IPS-20b (cell line): ENCODE results near the gene KRT33A.

Experiments used
- H3K27ac ChIP-seq: one replicate; pipeline ENCODE4 v1.5.1; 2013; ENCODE audit warnings: low read length
- H3K27me3 ChIP-seq: 2 replicates; pipeline ENCODE4 v1.6.1; 2013; ENCODE audit warnings: mild to moderate bottlenecking, low read length, inconsistent platforms; ENCODE audit not compliant: insufficient read depth
- H3K36me3 ChIP-seq: 2 replicates; pipeline ENCODE4 v1.6.1; 2013; ENCODE audit warnings: low read depth, mild to moderate bottlenecking, inconsistent platforms, low read length, moderate library complexity; ENCODE audit not compliant: insufficient read depth
- H3K4me1 ChIP-seq: 2 replicates; pipeline ENCODE4 v1.6.1; 2013; ENCODE audit warnings: mild to moderate bottlenecking, control low read depth, inconsistent platforms, low read length, moderate library complexity; ENCODE audit not compliant: insufficient read depth
- H3K4me3 ChIP-seq: 2 replicates; pipeline ENCODE4 v1.5.1; 2013; ENCODE audit warnings: mild to moderate bottlenecking, low read length, inconsistent platforms
- H3K9ac ChIP-seq: 2 replicates; pipeline ENCODE4 v1.6.1; 2013; ENCODE audit warnings: low read depth, mild to moderate bottlenecking, inconsistent platforms, low read length, moderate library complexity
- H3K9me3 ChIP-seq: 2 replicates; pipeline ENCODE4 v1.6.1; 2013; ENCODE audit warnings: mild to moderate bottlenecking, low read depth, low read length, inconsistent platforms; ENCODE audit not compliant: insufficient read depth

Gene KRT33A

DNA sequence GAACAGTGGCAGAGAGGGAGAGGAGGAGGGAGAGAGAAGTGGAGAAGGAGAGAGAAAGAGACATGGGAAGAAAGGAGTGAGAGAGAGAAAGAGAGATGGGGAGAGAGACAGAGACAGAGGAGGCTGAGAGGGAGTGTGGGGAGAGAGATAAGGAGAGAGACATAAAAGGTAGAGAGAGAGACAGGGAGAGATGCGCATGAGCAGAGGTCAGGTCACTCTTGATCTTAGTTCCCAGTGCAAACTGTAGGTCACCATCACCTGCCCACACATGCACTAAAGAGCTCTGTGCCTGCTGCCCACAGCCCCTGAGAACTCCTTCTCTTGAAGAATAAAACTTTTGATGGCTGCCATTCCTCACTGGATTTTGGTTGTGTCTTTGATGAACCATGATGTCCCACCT is 14.9 kb downstream of the KRT33A start:
- Histone ChIP-seq H3K4me1 (no peaks in the 10 kb centered on the region), H3K9ac (no peak overlapping the region), H3K9me3 (no peaks in the 10 kb centered on the region), H3K27ac (no peak overlapping the region), H3K4me3 (no peak overlapping the region), H3K36me3 (no peaks in the 10 kb centered on the region), H3K27me3 (no peaks in the 10 kb centered on the region)

DNA sequence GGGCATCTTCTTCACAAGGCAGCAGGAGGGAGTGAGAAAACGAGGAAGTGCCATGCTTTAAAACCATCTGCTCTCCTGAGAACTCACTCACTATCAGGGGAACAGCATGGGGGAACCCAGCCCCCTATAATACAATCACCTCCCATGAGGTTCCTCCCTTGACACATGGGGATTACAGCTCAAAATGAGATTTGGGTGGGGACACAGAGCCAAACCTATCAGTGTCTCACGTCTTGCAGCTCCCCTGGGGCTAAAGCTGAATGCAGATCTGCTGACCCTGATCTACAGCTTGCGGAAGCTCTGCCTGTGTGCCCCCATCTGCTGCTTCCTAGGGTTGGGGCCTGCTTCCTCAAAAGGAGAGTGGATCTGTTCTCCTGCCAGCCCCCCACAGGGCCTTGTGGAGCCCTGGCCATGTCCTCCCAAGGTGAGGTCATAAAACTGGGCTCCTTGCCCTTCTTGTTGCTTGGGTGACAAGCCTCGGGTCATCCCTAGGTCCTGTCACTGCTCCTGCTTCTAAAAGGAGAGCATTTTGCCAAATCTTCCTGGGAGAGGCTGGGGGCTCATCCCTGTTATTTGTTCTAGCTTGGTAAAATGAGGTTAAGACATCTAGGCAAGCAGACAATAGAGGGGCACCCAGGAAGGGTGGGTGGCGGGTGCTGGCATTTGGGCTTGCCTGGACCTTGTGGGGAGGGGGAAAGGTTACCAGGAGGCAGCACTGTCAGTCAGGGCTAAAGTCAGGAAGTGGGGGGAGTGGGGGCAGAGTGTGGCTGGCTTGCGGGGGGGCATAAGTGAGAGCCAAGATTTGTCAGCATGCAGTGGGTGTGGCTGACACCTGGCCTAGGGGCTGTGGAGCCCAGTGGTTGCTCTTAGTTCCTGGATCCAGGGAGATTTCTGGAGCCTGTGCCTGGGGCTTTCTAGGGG is 16.0 kb downstream of the KRT33A start:
- H3K9me3 ChIP-seq = no peaks in the 10 kb centered on the region
- no peak overlapping the region for H3K27ac ChIP-seq
- no peaks in the 10 kb centered on the region for H3K27me3 ChIP-seq
- H3K4me1 ChIP-seq = no peaks in the 10 kb centered on the region
- no peak overlapping the region for H3K9ac ChIP-seq
- H3K4me3 ChIP-seq = no peak overlapping the region
- no peaks in the 10 kb centered on the region for H3K36me3 ChIP-seq

DNA sequence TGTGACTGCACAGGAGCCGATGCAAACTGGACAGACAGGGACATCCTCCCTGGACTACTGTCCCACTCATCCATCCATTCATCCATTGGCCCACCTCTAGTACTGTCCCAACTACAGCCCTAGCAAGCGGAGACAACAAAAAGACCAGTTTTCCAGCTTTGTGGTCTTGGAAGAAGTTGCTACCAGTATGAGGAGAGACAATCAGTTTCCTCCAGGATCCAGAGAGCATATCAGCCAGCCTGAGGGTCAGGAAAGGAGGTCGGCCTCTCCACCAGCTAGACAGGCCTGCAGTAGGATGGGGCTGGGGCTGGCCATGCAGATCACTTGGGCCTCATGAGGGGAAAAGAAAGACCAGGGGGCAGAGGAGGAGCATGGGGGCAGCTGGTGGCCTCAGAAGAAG is 16.8 kb downstream of the KRT33A start:
- Histone ChIP-seq H3K27me3 (no peaks in the 10 kb centered on the region), H3K9ac (no peak overlapping the region), H3K36me3 (no peaks in the 10 kb centered on the region), H3K27ac (no peak overlapping the region), H3K4me1 (no peaks in the 10 kb centered on the region), H3K9me3 (no peaks in the 10 kb centered on the region), H3K4me3 (no peak overlapping the region)

DNA sequence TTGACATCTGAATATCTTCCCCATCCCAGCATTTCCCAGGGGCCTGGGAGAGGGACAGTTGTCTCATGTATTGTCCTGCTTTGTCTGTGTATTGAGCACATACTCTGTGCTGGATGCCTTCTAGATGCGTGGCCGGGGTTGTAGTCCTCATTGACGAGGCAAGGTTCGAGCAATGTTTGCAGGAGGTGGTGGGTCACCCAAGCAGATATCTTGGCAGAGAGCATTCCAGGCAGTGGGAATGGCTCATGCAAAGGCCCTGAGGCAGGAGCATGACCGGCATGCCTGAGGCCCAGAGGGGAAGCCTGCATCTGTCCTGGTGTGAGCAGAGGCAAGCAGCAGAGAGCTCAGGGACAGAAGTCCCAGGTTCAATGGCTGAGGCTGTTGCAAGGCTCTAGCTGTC is 17.5 kb downstream of the KRT33A start:
- H3K36me3 ChIP-seq = no peaks in the 10 kb centered on the region
- H3K9ac ChIP-seq = no peak overlapping the region
- no peak overlapping the region for H3K27ac ChIP-seq
- H3K4me1 ChIP-seq = no peaks in the 10 kb centered on the region
- no peak overlapping the region for H3K4me3 ChIP-seq
- no peaks in the 10 kb centered on the region for H3K9me3 ChIP-seq
- H3K27me3 ChIP-seq = no peaks in the 10 kb centered on the region

DNA sequence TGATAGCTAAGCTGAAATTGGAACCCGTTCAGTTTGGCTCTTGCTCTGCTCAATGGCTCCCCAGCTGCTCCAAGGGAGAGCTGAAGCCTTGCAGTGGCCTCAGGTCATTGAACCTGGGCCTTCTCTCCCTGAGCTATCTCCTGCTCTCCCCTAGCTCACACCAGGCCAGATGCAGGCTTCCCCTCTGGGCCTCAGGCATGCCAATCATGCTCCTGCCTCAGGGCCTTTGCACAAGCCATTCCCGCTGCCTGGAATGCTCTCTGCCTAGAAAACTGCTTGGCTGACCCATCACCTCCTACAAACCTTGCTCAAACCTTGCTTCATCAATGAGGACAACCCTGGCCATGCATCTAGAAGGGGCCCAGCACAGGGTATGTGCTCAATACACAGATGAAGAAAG is 18.4 kb downstream of the KRT33A start:
- Histone ChIP-seq H3K27me3 (no peaks in the 10 kb centered on the region), H3K4me1 (no peaks in the 10 kb centered on the region), H3K9ac (no peak overlapping the region), H3K27ac (no peak overlapping the region), H3K4me3 (no peak overlapping the region), H3K36me3 (no peaks in the 10 kb centered on the region), H3K9me3 (no peaks in the 10 kb centered on the region)

DNA sequence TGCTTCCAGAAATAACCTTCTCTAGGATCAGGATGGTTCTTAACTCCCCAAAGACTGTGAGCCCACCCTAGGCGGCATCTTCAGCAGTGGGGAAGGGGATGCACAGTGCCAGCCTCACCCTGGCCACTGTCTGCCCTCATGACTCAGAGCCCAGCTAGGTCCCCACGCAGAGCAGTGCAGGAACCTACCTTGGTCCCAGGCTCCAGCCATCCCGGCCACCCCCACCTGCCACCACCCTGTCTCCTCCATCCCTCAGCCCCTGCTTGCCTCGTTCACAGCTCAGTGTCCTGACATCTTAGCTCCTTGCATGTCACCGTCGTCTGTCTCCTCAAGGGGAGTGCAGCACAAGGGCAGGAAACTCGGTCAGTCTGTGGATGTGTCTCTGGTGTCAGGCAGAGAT is 19.0 kb downstream of the KRT33A start:
- Histone ChIP-seq H3K4me3 (no peak overlapping the region), H3K9me3 (no peaks in the 10 kb centered on the region), H3K27ac (no peak overlapping the region), H3K27me3 (no peaks in the 10 kb centered on the region), H3K4me1 (no peaks in the 10 kb centered on the region), H3K36me3 (no peaks in the 10 kb centered on the region), H3K9ac (no peak overlapping the region)

DNA sequence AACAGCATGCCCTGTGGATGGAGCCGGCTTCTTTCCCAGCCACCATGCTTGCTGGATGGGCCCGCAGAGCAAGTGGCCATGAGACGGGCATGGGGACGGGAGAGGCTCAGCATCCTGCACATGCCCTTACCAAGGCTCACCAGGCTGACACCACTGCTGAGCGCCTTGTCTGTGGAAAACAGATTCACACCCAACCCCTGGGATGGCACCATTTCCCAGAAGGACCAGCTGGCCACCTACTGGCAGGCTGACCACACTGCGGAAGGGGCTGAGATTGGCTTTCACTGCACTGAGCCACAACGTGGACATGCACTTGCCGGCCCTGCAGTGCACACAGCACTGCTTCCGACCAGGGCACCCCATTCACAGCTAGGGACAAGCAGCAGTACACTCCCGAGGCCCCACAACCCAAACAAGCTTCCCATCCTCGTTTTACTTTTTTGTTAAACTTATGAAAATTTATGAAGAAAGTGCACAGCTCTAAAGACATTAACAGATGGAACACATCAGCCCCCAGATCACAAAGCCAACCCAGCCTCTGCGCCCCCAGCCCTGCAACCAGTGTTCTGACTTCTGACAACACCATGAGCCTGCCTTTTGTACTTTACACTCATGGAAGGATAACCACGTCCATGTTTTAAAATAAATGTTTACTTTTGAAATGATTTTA is 21.2 kb downstream of the KRT33A start:
- no peak overlapping the region for H3K9ac ChIP-seq
- H3K9me3 ChIP-seq = no peaks in the 10 kb centered on the region
- no peak overlapping the region for H3K4me3 ChIP-seq
- no peak overlapping the region for H3K27ac ChIP-seq
- no peaks in the 10 kb centered on the region for H3K36me3 ChIP-seq
- H3K27me3 ChIP-seq = no peaks in the 10 kb centered on the region
- no peaks in the 10 kb centered on the region for H3K4me1 ChIP-seq

DNA sequence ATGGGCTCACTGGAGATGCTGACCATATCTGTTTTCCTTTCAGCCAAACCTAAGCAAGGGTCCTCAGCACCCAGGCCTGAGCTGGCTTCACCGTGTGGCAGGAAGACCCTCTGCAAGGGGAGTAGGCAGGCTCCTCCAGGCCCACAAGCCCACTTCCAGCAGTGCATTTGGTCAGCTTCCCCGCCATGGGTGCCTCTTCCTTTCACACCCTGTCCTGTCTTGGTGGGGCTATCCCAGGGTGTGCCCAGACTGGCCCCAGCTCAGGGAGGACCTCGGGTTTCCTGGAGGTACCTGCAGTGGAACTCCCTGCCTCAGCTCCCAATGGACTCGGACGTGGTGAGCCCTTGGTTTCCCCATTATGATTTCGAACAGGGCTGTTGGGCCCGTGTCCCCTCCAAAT is 22.4 kb downstream of the KRT33A start:
- Histone ChIP-seq H3K27me3 (no peaks in the 10 kb centered on the region), H3K4me1 (no peaks in the 10 kb centered on the region), H3K9ac (no peak overlapping the region), H3K36me3 (no peaks in the 10 kb centered on the region), H3K9me3 (no peaks in the 10 kb centered on the region), H3K4me3 (no peak overlapping the region), H3K27ac (no peak overlapping the region)

DNA sequence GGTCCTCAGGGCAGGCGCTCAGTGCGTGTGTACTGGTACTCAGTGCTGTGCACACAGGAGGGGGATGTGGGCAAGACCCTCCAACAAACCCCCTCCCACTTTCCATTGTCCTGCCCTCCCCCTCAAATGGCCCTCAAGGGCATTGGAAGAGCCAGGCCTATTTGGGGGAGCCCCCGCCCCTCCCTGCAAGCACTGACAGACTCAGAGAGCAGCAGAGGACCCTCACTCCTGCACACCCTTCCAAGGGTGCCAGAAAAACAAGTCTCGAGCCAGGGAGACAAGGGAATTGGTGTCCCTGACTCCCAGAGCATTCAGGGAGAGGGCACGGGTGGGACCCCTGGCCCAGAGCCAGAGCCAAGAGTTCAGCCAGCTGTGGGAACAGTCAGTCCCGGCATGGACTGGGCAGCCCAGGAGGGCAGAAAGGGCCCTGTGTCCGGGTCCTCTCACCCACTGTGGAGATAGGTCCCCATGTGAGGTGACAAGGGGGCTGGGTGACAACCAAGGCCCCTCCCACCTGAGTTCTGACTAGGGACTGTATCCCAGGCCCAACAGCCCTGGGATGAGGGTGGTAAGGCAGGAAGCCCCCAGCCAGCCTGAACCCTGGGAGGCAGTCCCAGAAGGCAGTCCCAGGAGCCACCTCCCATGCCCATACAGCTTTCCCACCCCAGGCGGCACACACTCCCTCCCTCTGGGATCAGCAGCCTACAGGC is 23.1 kb downstream of the KRT33A start:
- H3K9me3 ChIP-seq = no peaks in the 10 kb centered on the region

DNA sequence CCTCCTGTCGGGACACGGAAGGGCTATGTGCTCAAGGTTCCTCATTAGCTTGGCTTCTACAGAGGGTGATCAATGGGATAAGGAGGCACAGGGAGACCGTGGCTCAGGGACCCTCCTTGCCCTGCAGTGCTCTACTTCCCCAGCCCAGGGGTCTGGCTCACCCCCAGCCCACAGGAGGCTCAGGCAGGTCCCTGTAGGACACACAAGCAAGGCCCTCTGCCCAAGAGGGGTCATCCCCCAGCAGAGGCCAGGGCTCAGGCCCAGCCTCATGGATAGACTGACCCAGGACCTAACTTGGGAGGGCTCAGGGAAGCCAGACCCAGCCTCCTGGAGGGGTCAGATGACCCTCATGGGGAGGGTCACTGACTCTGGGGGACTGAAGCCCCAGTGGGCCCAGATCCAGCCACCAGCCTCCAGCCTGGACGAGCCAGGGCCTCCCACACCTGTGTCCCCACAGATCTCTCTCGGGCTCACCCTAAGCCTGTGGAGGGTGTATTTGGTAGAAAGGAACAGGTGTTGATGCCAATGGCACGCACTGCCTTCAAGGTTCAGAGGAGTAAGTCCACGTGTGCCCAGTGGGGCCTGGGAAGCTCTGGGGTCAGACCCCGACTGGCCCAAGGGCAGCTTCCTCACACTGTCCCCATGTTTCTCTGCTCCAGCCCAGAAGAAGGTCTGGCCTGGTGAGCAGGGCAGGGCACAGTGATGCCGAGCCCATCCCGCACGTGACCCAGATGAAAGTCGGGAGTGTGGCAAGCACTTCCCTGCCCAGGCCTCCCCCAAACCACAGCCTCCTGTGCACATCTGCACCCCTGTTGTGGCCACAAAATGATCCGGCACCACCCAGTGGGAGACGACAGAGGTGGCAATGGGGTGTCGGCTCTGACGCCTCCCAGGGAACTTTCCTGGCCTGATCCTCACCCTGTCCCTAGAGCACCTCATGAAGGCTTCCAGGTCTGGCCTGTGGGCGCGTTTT is 24.2 kb downstream of the KRT33A start:
- Histone ChIP-seq H3K9me3 (no peaks in the 10 kb centered on the region), H3K9ac (no peak overlapping the region), H3K27ac (no peak overlapping the region), H3K36me3 (no peaks in the 10 kb centered on the region), H3K4me3 (no peak overlapping the region), H3K27me3 (no peaks in the 10 kb centered on the region), H3K4me1 (no peaks in the 10 kb centered on the region)

More for the DNA sequence above, 23.1 kb downstream of the KRT33A start:
- H3K36me3 ChIP-seq = no peaks in the 10 kb centered on the region
- no peak overlapping the region for H3K9ac ChIP-seq
- H3K4me1 ChIP-seq = no peaks in the 10 kb centered on the region
- no peaks in the 10 kb centered on the region for H3K27me3 ChIP-seq
- H3K27ac ChIP-seq = no peak overlapping the region
- no peak overlapping the region for H3K4me3 ChIP-seq

DNA sequence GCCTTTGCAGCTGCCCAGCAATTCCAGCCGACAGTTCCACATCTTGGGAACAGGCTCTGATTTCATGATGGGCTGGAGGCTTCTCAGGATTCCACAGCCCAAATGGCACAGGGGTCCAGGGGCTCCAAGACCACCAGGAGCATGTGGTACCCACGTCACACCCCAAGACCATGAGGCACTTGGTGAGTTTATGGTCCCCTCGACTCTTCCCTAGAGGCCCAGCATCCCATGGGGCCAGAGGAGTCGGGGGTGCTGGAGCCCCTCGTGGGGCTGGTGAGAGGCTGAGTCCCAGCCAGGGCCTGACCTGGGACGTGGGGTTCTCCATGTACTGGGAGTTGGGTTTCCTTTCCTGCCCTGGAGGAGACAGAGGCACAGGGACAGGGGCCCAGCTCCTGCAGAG is 25.0 kb downstream of the KRT33A start:
- H3K27ac ChIP-seq = no peak overlapping the region
- no peaks in the 10 kb centered on the region for H3K4me1 ChIP-seq
- H3K9ac ChIP-seq = no peak overlapping the region
- H3K36me3 ChIP-seq = no peaks in the 10 kb centered on the region
- no peaks in the 10 kb centered on the region for H3K27me3 ChIP-seq
- H3K4me3 ChIP-seq = no peak overlapping the region
- H3K9me3 ChIP-seq = no peaks in the 10 kb centered on the region
